Measurements from ENCODE around the gene ATP11B. TPM values are rescaled to one million over a fixed set of nuclear protein-coding genes. Genes with fewer than 3 reads are reported as not detected.

ATP11B gene
- total RNA-seq, 2 experiments from 2014 or later, result 139 to 143 TPM

GRCh38 chr3:182810574-182811268, 17.4 kb downstream of the ATP11B start:
- peaks cover 38% of the 10 kb centered on the region for H3K36me3 Mint-ChIP-seq (ENCODE audit: low read depth)
- H3K27me3 Mint-ChIP-seq, result no peaks in the 10 kb centered on the region

DNA sequence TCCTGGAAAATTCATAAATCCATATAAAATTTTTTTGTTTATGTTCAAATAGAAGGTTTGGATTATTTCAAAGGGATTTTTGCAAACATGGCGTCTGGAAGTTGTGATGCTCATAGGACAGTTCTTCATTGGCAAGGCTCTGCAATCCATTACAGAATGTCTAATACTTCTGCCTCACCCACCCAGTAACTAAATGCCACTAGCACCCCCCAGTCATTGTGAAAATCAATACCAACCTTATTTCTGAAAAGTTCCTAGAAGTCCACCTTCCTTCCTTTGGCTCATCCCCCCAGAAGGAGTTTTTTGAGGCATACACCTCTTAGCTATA, 17.9 kb downstream of the ATP11B start:
- peaks cover 38% of the 10 kb centered on the region for H3K36me3 Mint-ChIP-seq (ENCODE audit: low read depth)
- no peak for ATAC-seq (ENCODE audit: poor library complexity)
- Histone ChIP-seq H3K27me3 (ENCODE audit: control insufficient read depth in 1 of 2, insufficient read depth in 2 of 2, low read length in 2 of 2) (no peaks in the 10 kb centered on the region), H3K9me3 (ENCODE audit: control insufficient read depth in 1 of 2, insufficient read depth in 1 of 2, low read length in 2 of 2) (no peaks in the 10 kb centered on the region), H3K4me1 (ENCODE audit: insufficient read depth, low read length) (peaks cover 5% of the 10 kb centered on the region), H3K4me3 (ENCODE audit: low read length) (no peak overlapping the region), H3K27ac (ENCODE audit: low read depth in 1 of 2, low read length in 2 of 2) (no peak overlapping the region), H3K36me3 (ENCODE audit: insufficient read depth, low read length) (peaks cover 4% of the 10 kb centered on the region)
- intact Hi-C loops (cut with DNase I, micrococcal nuclease), result no loop called here
- ChIA-PET CTCF (no interaction called here), POLR2A (no interaction called here)
- TF ChIP-seq CTCF (IDR thresholded peaks at IDR 0.05), result no peak
- peaks cover 87% of the 10 kb centered on the region for H3K4me1 Mint-ChIP-seq (ENCODE audit: low read depth)
- H3K9me3 Mint-ChIP-seq, result no peaks in the 10 kb centered on the region
- no peak for DNase-seq
- no peak overlapping the region for H3K4me3 Mint-ChIP-seq
- H3K27me3 Mint-ChIP-seq, result no peaks in the 10 kb centered on the region
- no peak overlapping the region for H3K27ac Mint-ChIP-seq

More at GRCh38 chr3:182810574-182811268, 17.4 kb downstream of the ATP11B start:
- ChIA-PET POLR2A (interaction anchor here (1.6 kb wide), 1 partner anchor 16 kb away, joined by 8 read pairs; no protein-coding TSS in a partner anchor), CTCF (no interaction called here)
- Mint-ChIP-seq H3K4me3 (no peak overlapping the region), H3K9me3 (no peaks in the 10 kb centered on the region), H3K4me1 (ENCODE audit: low read depth) (peaks cover 86% of the 10 kb centered on the region), H3K27ac (no peak overlapping the region)
- DNase-seq (no peak), ATAC-seq (ENCODE audit: poor library complexity) (no peak)
- Histone ChIP-seq H3K9me3 (ENCODE audit: control insufficient read depth in 1 of 2, insufficient read depth in 1 of 2, low read length in 2 of 2) (no peaks in the 10 kb centered on the region), H3K27me3 (ENCODE audit: control insufficient read depth in 1 of 2, insufficient read depth in 2 of 2, low read length in 2 of 2) (no peaks in the 10 kb centered on the region), H3K4me1 (ENCODE audit: insufficient read depth, low read length) (peaks cover 5% of the 10 kb centered on the region), H3K4me3 (ENCODE audit: low read length) (no peak overlapping the region), H3K27ac (ENCODE audit: low read depth in 1 of 2, low read length in 2 of 2) (no peak overlapping the region), H3K36me3 (ENCODE audit: insufficient read depth, low read length) (peaks cover 4% of the 10 kb centered on the region)
- TF ChIP-seq CTCF (IDR thresholded peaks at IDR 0.05), result no peak
- intact Hi-C loops (cut with DNase I, micrococcal nuclease), result no loop called here

DNA sequence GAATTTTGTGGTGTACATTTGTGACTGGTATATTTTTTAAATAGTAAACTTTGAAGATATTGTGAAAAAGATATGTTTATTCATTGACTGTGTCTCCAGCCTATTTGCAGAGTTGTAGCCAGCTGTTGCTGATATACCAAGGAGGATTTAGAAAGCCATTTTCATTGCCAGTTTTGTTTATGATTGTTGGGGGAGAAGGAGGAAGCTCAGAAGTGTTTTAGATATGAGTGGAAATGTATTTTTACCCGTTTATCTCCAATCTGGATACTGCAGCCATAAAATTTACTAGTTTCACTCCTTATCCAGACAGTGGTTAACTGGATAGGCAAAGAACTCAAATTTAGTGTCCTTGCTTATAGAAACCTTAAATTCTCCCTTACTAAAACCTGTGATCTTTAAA, 18.8 kb downstream of the ATP11B start:
- Histone ChIP-seq H3K4me1 (ENCODE audit: insufficient read depth, low read length) (peaks cover 5% of the 10 kb centered on the region), H3K27me3 (ENCODE audit: control insufficient read depth in 1 of 2, insufficient read depth in 2 of 2, low read length in 2 of 2) (no peaks in the 10 kb centered on the region), H3K9me3 (ENCODE audit: control insufficient read depth in 1 of 2, insufficient read depth in 1 of 2, low read length in 2 of 2) (no peaks in the 10 kb centered on the region), H3K27ac (ENCODE audit: low read depth in 1 of 2, low read length in 2 of 2) (no peak overlapping the region), H3K4me3 (ENCODE audit: low read length) (no peak overlapping the region), H3K36me3 (ENCODE audit: insufficient read depth, low read length) (peaks cover 4% of the 10 kb centered on the region)
- ChIA-PET CTCF (no interaction called here), POLR2A (no interaction called here)
- no peak overlapping the region for H3K4me3 Mint-ChIP-seq
- ATAC-seq (ENCODE audit: poor library complexity) (no peak), DNase-seq (no peak)
- no peaks in the 10 kb centered on the region for H3K9me3 Mint-ChIP-seq
- H3K27me3 Mint-ChIP-seq, result no peaks in the 10 kb centered on the region
- no peak for TF ChIP-seq CTCF (IDR thresholded peaks at IDR 0.05)
- H3K36me3 Mint-ChIP-seq (ENCODE audit: low read depth), result peaks cover 38% of the 10 kb centered on the region
- no peak overlapping the region for H3K27ac Mint-ChIP-seq
- intact Hi-C loops (cut with DNase I, micrococcal nuclease), result no loop called here
- H3K4me1 Mint-ChIP-seq (ENCODE audit: low read depth), result peaks cover 86% of the 10 kb centered on the region
